ENCODE data around the gene TMEM250.

The TMEM250 gene

GRCh38 chr9:136156209-136157120, 37.8 kb upstream of the TMEM250 start:
- TF ChIP-seq CTCF (conservative IDR thresholded peaks at IDR 0.05) (no peak), ZFX (IDR thresholded peaks at IDR 0.05) (no peak)
- H3K27ac ChIP-seq: no peak overlapping the region

GRCh38 chr9:136155576-136155975, 36.9 kb upstream of the TMEM250 start:
- H3K27ac ChIP-seq: no peak overlapping the region
- TF ChIP-seq ZFX (IDR thresholded peaks at IDR 0.05) (no peak), CTCF (conservative IDR thresholded peaks at IDR 0.05) (no peak)

- no peak overlapping the region for H3K27ac ChIP-seq
- no peak for TF ChIP-seq CTCF (conservative IDR thresholded peaks at IDR 0.05)
- no peak for TF ChIP-seq ZFX (IDR thresholded peaks at IDR 0.05)
These were observed 36.3 kb upstream of the TMEM250 start for GRCh38 chr9:136154943-136155342.

GRCh38 chr9:136153381-136154065, 34.8 kb upstream of the TMEM250 start:
- no peak overlapping the region for H3K27ac ChIP-seq

GRCh38 chr9:136152931-136153330, 34.3 kb upstream of the TMEM250 start:
- TF ChIP-seq CTCF (conservative IDR thresholded peaks at IDR 0.05) (no peak), ZFX (IDR thresholded peaks at IDR 0.05) (no peak)
- no peak overlapping the region for H3K27ac ChIP-seq

More at GRCh38 chr9:136153381-136154065, 34.8 kb upstream of the TMEM250 start:
- no peak for TF ChIP-seq CTCF (conservative IDR thresholded peaks at IDR 0.05)
- TF ChIP-seq ZFX (IDR thresholded peaks at IDR 0.05): no peak

- no peak overlapping the region for H3K27ac ChIP-seq
- TF ChIP-seq ZFX (IDR thresholded peaks at IDR 0.05): no peak
- TF ChIP-seq CTCF (conservative IDR thresholded peaks at IDR 0.05): no peak
These were observed 33.8 kb upstream of the TMEM250 start for GRCh38 chr9:136152543-136152866.

- H3K27ac ChIP-seq: no peak overlapping the region
- TF ChIP-seq ZFX (IDR thresholded peaks at IDR 0.05) (no peak), CTCF (conservative IDR thresholded peaks at IDR 0.05) (no peak)
These were observed 33.3 kb upstream of the TMEM250 start for GRCh38 chr9:136151848-136152542.
